HG03103 (cell line): Measurements from ENCODE around the gene MUS81.

Source experiments
- ATAC-seq: cut with Tn5 transposase; IDR thresholded peaks from one replicate; pipeline ENCODE4 v1.9.1; 2021; ENCODE audit warnings: low read depth; ENCODE audit not compliant: unreplicated experiment

Gene MUS81

GRCh38 chr11:65911682-65912568 is 51.7 kb downstream of the MUS81 start:
- ATAC-seq: no peak

GRCh38 chr11:65912845-65913244 is 52.6 kb downstream of the MUS81 start:
- no peak for ATAC-seq

GRCh38 chr11:65915101-65915820 is 55.0 kb downstream of the MUS81 start:
- no peak for ATAC-seq

- ATAC-seq: no peak
Measured at GRCh38 chr11:65915821-65916251, 55.6 kb downstream of the MUS81 start.
